CMK (cell line): ENCODE data around the gene HTRA3.
A peak's percentile ranks its signal among the peaks of the same experiment; 100 is the strongest.
"Not testable (repeated sequence)": the region's sequence is repeated elsewhere in the genome, so short reads cannot be mapped to it uniquely, and the experiment has no call there.

Experiments used
- DNase-seq: peaks from one replicate; pipeline ENCODE4 v3.0.0-alpha.2; 2010; ENCODE audit warnings: low read depth

The HTRA3 gene

GRCh38 chr4:8328866-8329559 is 59.5 kb downstream of the HTRA3 start:
- no peak for DNase-seq

- DNase-seq = no peak
Measured at GRCh38 chr4:8329560-8329858, 60.0 kb downstream of the HTRA3 start.

- no peak for DNase-seq
Measured at GRCh38 chr4:8329859-8330761, 60.6 kb downstream of the HTRA3 start.

GRCh38 chr4:8330821-8331574 is 61.4 kb downstream of the HTRA3 start:
- DNase-seq = no peak

- no peak for DNase-seq
Measured at GRCh38 chr4:8331575-8331955, 62.0 kb downstream of the HTRA3 start.

- DNase-seq = no peak
Measured at GRCh38 chr4:8332038-8332857, 62.7 kb downstream of the HTRA3 start.

- DNase-seq = no peak
Measured at GRCh38 chr4:8332891-8333331, 63.4 kb downstream of the HTRA3 start.

- no peak for DNase-seq
Measured at GRCh38 chr4:8333726-8334460, 64.3 kb downstream of the HTRA3 start.

- no peak for DNase-seq
Measured at GRCh38 chr4:8334786-8335460, 65.4 kb downstream of the HTRA3 start.

- DNase-seq = no peak
Measured at GRCh38 chr4:8335848-8336247, 66.3 kb downstream of the HTRA3 start.

- peak; percentile 79 for DNase-seq
Measured at GRCh38 chr4:8336412-8337075, 67.0 kb downstream of the HTRA3 start.

- no peak for DNase-seq
Measured at GRCh38 chr4:8338351-8338961, 68.9 kb downstream of the HTRA3 start.

GRCh38 chr4:8340781-8341241 is 71.3 kb downstream of the HTRA3 start:
- no peak for DNase-seq

- DNase-seq = not testable (repeated sequence)
Measured at GRCh38 chr4:8341281-8341680, 71.7 kb downstream of the HTRA3 start.

GRCh38 chr4:8341691-8342090 is 72.1 kb downstream of the HTRA3 start:
- DNase-seq = no peak

- no peak for DNase-seq
Measured at GRCh38 chr4:8342651-8343261, 73.2 kb downstream of the HTRA3 start.

GRCh38 chr4:8343262-8343966 is 73.9 kb downstream of the HTRA3 start:
- DNase-seq = no peak

- no peak for DNase-seq
Measured at GRCh38 chr4:8343967-8344331, 74.4 kb downstream of the HTRA3 start.
